ENCODE data around the gene NRN1L.

DNA sequence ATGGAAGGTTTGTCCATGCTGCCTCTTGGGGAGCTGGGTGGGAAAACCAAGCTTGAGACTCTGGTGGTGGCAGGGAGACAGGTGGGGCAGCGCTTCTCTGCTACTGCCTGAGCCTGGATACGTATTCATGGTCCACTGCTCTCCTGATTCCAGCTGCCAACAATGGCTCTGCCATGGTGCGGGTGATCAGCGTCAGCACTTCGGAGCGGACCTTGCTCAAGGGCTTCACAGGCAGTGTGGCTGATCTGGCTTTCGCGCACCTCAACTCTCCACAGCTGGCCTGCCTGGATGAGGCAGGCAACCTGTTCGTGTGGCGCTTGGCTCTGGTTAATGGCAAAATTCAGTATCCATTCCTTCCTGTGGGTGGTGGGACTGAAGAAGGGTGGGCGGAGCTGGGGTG is 7.6 kb upstream of the NRN1L start:
- TF ChIP-seq HDGF (IDR thresholded peaks at IDR 0.05; ENCODE audit: borderline replicate concordance), result no peak
- TF ChIP-seq SUZ12 (IDR thresholded peaks at IDR 0.05), result no peak
- TF ChIP-seq, protein P1, sequence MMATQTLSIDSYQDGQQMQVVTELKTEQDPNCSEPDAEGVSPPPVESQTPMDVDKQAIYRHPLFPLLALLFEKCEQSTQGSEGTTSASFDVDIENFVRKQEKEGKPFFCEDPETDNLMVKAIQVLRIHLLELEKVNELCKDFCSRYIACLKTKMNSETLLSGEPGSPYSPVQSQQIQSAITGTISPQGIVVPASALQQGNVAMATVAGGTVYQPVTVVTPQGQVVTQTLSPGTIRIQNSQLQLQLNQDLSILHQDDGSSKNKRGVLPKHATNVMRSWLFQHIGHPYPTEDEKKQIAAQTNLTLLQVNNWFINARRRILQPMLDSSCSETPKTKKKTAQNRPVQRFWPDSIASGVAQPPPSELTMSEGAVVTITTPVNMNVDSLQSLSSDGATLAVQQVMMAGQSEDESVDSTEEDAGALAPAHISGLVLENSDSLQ (IDR thresholded peaks at IDR 0.05), result no peak
- no peak for TF ChIP-seq FOXK2 (IDR thresholded peaks at IDR 0.05)
- TF ChIP-seq NFRKB (IDR thresholded peaks at IDR 0.05), result no peak
- no peak for TF ChIP-seq FOXA1 (IDR thresholded peaks at IDR 0.05)
